Measurements from ENCODE around the gene USP46. TPM values are rescaled to one million over a fixed set of nuclear protein-coding genes. Genes with fewer than 3 reads are reported as not detected.

The USP46 gene
- total and polyA plus RNA-seq, 2 of the 8 experiments (the other 6 are each of a cell fraction or from before 2014, with no cell fraction given), result 10.6 to 62.4 TPM

DNA sequence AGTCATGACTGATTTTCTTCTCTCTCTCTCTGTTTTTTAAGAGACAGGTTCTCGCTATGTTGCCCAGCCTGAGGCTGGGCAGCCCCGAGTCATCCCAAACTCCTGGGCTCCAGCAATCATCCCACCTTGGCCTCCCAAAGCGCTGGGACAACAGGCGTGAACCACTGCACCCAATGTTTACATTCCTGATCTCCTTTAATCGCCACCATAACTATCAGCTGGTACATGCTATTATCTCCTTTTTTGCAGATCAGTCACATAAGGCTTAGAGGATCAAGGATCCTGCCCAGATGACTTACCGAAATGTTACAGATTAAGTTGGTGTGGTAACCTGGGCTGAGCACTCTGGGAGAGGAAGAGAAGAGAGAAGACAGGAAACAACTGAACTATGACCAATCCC lies 1.5 kb upstream of the USP46 start:
- H3K4me3 ChIP-seq (ENCODE audit: extremely low read depth in 1 of 4, insufficient read depth in 2 of 4, low read depth in 3 of 4, low read length in 4 of 4), result peak overlapping the region in 1 of 4 experiments; percentile 94; a peak in 3 of 8 replicates
- ChIA-PET CTCF (ENCODE audit: partially characterized antibody) (interaction anchor here (1.1 to 1.4 kb wide), 2 partner anchors 16 to 284 kb away, joined by 3 read pairs; no protein-coding TSS in a partner anchor), POLR2A (ENCODE audit: partially characterized antibody) (interaction anchor here (0.9 to 2.9 kb wide), 4 partner anchors 16 to 60 kb away, joined by 3 to 20 read pairs (median 4); no protein-coding TSS in a partner anchor)
- no peak overlapping the region for H2BK15ac ChIP-seq (ENCODE audit: low read length)
- DNase-seq (ENCODE audit: low read depth in 1 of 2, low spot score in 2 of 2), result no peak
- H2BK120ac ChIP-seq (replicated peaks; ENCODE audit: low read depth, low read length), result no peak overlapping the region
- H3K23me2 ChIP-seq (ENCODE audit: low read depth, low read length), result peaks cover 11% of the 10 kb centered on the region; the same call in 1 of the 2 replicates
- WGBS, 2 experiments (ENCODE audit: extremely low coverage in 1 of 2, insufficient coverage in 1 of 2, insufficient read length in 1 of 2, insufficient replicate concordance in 2 of 2, low coverage in 1 of 2, low lambda C conversion rate in 2 of 2, missing lambda C conversion rate in 1 of 2), result 94% methylated on average over 6 of the region's 6 CpGs; no CpG with 5 or more reads in 1 of the 2 experiments
- no peak overlapping the region for H3K4ac ChIP-seq (replicated peaks; ENCODE audit: insufficient read length, low read depth, low read length)
- FAIRE-seq, result no peak
- H4K5ac ChIP-seq (ENCODE audit: insufficient read length, low read depth, low read length), result no peak overlapping the region
- H3K18ac ChIP-seq (ENCODE audit: extremely low read depth, low read length), result no peak overlapping the region
- no peak overlapping the region for H4K91ac ChIP-seq (replicated peaks; ENCODE audit: insufficient read length, low read length)
- H4K8ac ChIP-seq (ENCODE audit: extremely low read depth, insufficient read depth, low read length), result no peak overlapping the region
- H3K27ac ChIP-seq (ENCODE audit: low read depth, low read length), result no peak overlapping the region
- H3K27me3 ChIP-seq (replicated peaks in 1 of 4; ENCODE audit: control insufficient read depth in 3 of 4, extremely low read depth in 1 of 4, insufficient read depth in 3 of 4, low read length in 3 of 4), result peaks cover 0 to 5% (median 2%) of the 10 kb centered on the region in 4 experiments; a peak in 4 of 7 replicates
- H2BK20ac ChIP-seq (ENCODE audit: low read length), result no peak overlapping the region
- peak overlapping the region in 1 of 2 experiments; percentile 89; a peak in 2 of 4 replicates for H3K4me2 ChIP-seq (ENCODE audit: insufficient read depth in 1 of 2, low read depth in 2 of 2, low read length in 2 of 2)
- H3K9me3 ChIP-seq (ENCODE audit: insufficient read depth in 2 of 2, low read depth in 1 of 2, low read length in 1 of 2), result peaks cover 0 to 8% of the 10 kb centered on the region in 2 experiments; a peak in 2 of 4 replicates
- no peak overlapping the region for H3K56ac ChIP-seq (replicated peaks; ENCODE audit: insufficient read length, low read depth, low read length)
- TF ChIP-seq CEBPB (IDR thresholded peaks at IDR 0.05; ENCODE audit: low read depth, low read length) (no peak), EGR1 (IDR thresholded peaks at IDR 0.05; ENCODE audit: borderline replicate concordance, low read depth, low read length) (no peak), JUN (IDR thresholded peaks at IDR 0.05; ENCODE audit: low read depth, low read length) (no peak), CHD2 (IDR thresholded peaks at IDR 0.05; ENCODE audit: low read length) (no peak), POLR2AphosphoS5 (IDR thresholded peaks at IDR 0.05; ENCODE audit: low read depth, low read length) (no peak)
- H3K36me3 ChIP-seq (ENCODE audit: control insufficient read depth in 2 of 4, insufficient read depth in 4 of 4, low read length in 3 of 4), result peaks cover 0 to 9% (median 0%) of the 10 kb centered on the region in 4 experiments; a peak in 1 of 8 replicates
- H3K79me2 ChIP-seq (ENCODE audit: control insufficient read depth in 1 of 2, insufficient read depth in 2 of 2, low read length in 2 of 2), result peaks cover 12 to 26% of the 10 kb centered on the region in 2 experiments
- H2AK5ac ChIP-seq (ENCODE audit: low read depth, low read length), result no peak overlapping the region
- no peak overlapping the region for H3K9ac ChIP-seq (replicated peaks in 1 of 4; ENCODE audit: extremely low read depth in 1 of 4, low read depth in 3 of 4, low read length in 3 of 4)
- peaks cover 0 to 3% of the 10 kb centered on the region in 2 experiments for H4K20me1 ChIP-seq (replicated peaks in 1 of 2; ENCODE audit: control insufficient read depth in 1 of 2, insufficient read depth in 2 of 2, low read length in 2 of 2)
- H3K4me1 ChIP-seq (replicated peaks in 1 of 4; ENCODE audit: control insufficient read depth in 3 of 4, insufficient read depth in 4 of 4, low read length in 3 of 4), result peaks cover 0 to 15% (median 9%) of the 10 kb centered on the region in 4 experiments; a peak in 6 of 7 replicates
- H2BK12ac ChIP-seq (ENCODE audit: low read depth, low read length), result no peak overlapping the region
- H2AFZ ChIP-seq (ENCODE audit: low read length), result no peak overlapping the region
- no peak overlapping the region for H2BK5ac ChIP-seq (ENCODE audit: low read depth, low read length)
- no peak overlapping the region for H3K14ac ChIP-seq (ENCODE audit: insufficient read length)
- H3K23ac ChIP-seq (ENCODE audit: insufficient read length), result no peak overlapping the region
- peaks cover 3% of the 10 kb centered on the region; the same call in 1 of the 2 replicates for H3K79me1 ChIP-seq (ENCODE audit: low read depth, low read length)
